H9 (cell line): Measurements from ENCODE around the gene ABCA4. TPM values are rescaled to one million over a fixed set of nuclear protein-coding genes. Genes with fewer than 3 reads are reported as not detected.

Experiments used
- DNase-seq: peaks from one replicate; pipeline ENCODE4 v3.0.0-alpha.2; 2017
- H2AFZ ChIP-seq: one replicate; pipeline ENCODE4 v1.6.1; 2013; ENCODE audit warnings: mild to moderate bottlenecking, low read length, control low read depth, moderate library complexity
- H2AK5ac ChIP-seq: 2 replicates; pipeline ENCODE4 v1.6.1; 2013; ENCODE audit warnings: low read length, control low read depth, mixed read lengths; ENCODE audit not compliant: insufficient read length
- H2BK120ac ChIP-seq: one replicate; pipeline ENCODE4 v1.6.1; 2013; ENCODE audit warnings: low read depth, mild to moderate bottlenecking, low read length, control low read depth, inconsistent platforms; ENCODE audit not compliant: poor library complexity, severe bottlenecking
- H2BK12ac ChIP-seq: 2 replicates; pipeline ENCODE4 v1.6.1; 2013; ENCODE audit warnings: low read length, control low read depth, mixed read lengths, low read depth; ENCODE audit not compliant: insufficient read length
- H2BK15ac ChIP-seq: 2 replicates; pipeline ENCODE4 v1.6.1; 2013; ENCODE audit warnings: low read depth, low read length, control low read depth
- H2BK20ac ChIP-seq: one replicate; pipeline ENCODE4 v1.6.1; 2013; ENCODE audit warnings: low read depth, mild to moderate bottlenecking, low read length, control low read depth, inconsistent platforms; ENCODE audit not compliant: poor library complexity, severe bottlenecking
- H2BK5ac ChIP-seq: 2 replicates; pipeline ENCODE4 v1.6.1; 2013; ENCODE audit warnings: low read length, control low read depth, mixed read lengths; ENCODE audit not compliant: insufficient read length
- H3K14ac ChIP-seq: 2 replicates; pipeline ENCODE4 v1.6.1; 2013; ENCODE audit warnings: low read length, control low read depth; ENCODE audit not compliant: insufficient read depth
- H3K18ac ChIP-seq: 2 replicates; pipeline ENCODE4 v1.6.1; 2013; ENCODE audit warnings: low read depth, mild to moderate bottlenecking, mixed read lengths, low read length, control low read depth; ENCODE audit not compliant: insufficient read length
- H3K23ac ChIP-seq: 2 replicates; pipeline ENCODE4 v1.6.1; 2013; ENCODE audit warnings: low read length, control low read depth, mixed read lengths, low read depth; ENCODE audit not compliant: insufficient read length
- H3K23me2 ChIP-seq: 2 replicates; pipeline ENCODE4 v1.6.1; 2013; ENCODE audit warnings: low read depth, mild to moderate bottlenecking, mixed read lengths, low read length, control low read depth; ENCODE audit not compliant: insufficient read length, poor library complexity, severe bottlenecking
- H3K27ac ChIP-seq: 2 replicates; pipeline ENCODE4 v1.5.1; 2013; ENCODE audit warnings: low read length, control low read depth, mixed read lengths, low read depth; ENCODE audit not compliant: insufficient read length
- H3K27me3 ChIP-seq: 2 replicates; pipeline ENCODE4 v1.6.1; 2013; ENCODE audit warnings: low read length, control low read depth, inconsistent platforms; ENCODE audit not compliant: insufficient read depth
- H3K4ac ChIP-seq: 2 replicates; pipeline ENCODE4 v1.6.1; 2013; ENCODE audit warnings: low read depth, mild to moderate bottlenecking, control low read depth, inconsistent platforms, low read length, moderate library complexity
- H3K4me1 ChIP-seq: 2 replicates; pipeline ENCODE4 v1.6.1; 2013; ENCODE audit warnings: low read length, control low read depth, inconsistent platforms; ENCODE audit not compliant: insufficient read depth
- H3K4me2 ChIP-seq: 2 replicates; pipeline ENCODE4 v1.6.1; 2013; ENCODE audit warnings: low read length, control low read depth, mixed read lengths; ENCODE audit not compliant: insufficient read length, insufficient read depth
- H3K56ac ChIP-seq: 2 replicates; pipeline ENCODE4 v1.6.1; 2013; ENCODE audit warnings: low read depth, mild to moderate bottlenecking, mixed read lengths, low read length, control low read depth; ENCODE audit not compliant: insufficient read length
- H3K79me1 ChIP-seq: 2 replicates; pipeline ENCODE4 v1.6.1; 2013; ENCODE audit warnings: low read depth, mild to moderate bottlenecking, moderate library complexity, low read length, control low read depth, inconsistent platforms; ENCODE audit not compliant: insufficient read depth, poor library complexity, severe bottlenecking
- H3K79me2 ChIP-seq: 2 replicates; pipeline ENCODE4 v1.6.1; 2013; ENCODE audit warnings: low read length, control low read depth, inconsistent platforms; ENCODE audit not compliant: insufficient read depth
- H3K9ac ChIP-seq: 2 replicates; pipeline ENCODE4 v1.6.1; 2013; ENCODE audit warnings: low read length, control low read depth, mixed read lengths; ENCODE audit not compliant: insufficient read length; ENCODE audit errors: extremely low read depth
- H3K9me3 ChIP-seq: one replicate; pipeline ENCODE4 v1.6.1; 2013; ENCODE audit warnings: low read depth, low read length, inconsistent platforms; ENCODE audit not compliant: control insufficient read depth
- H3T11ph ChIP-seq: one replicate; pipeline ENCODE4 v1.6.1; 2013; ENCODE audit warnings: mild to moderate bottlenecking, low read length, control low read depth, inconsistent platforms
- H4K20me1 ChIP-seq: one replicate; pipeline ENCODE4 v1.6.1; 2013; ENCODE audit not compliant: control insufficient read depth, insufficient read length, insufficient read depth
- H4K5ac ChIP-seq: 2 replicates; pipeline ENCODE4 v1.6.1; 2013; ENCODE audit warnings: low read depth, mild to moderate bottlenecking, mixed read lengths, low read length, control low read depth; ENCODE audit not compliant: insufficient read length
- H4K8ac ChIP-seq: replicated peaks from 2 replicates; pipeline ENCODE4 v1.6.1; 2013; ENCODE audit warnings: low read length, control low read depth, mixed read lengths, low read depth; ENCODE audit not compliant: insufficient read length
- H4K91ac ChIP-seq: 2 replicates; pipeline ENCODE4 v1.6.1; 2013; ENCODE audit warnings: low read depth, mild to moderate bottlenecking, moderate library complexity, mixed read lengths, low read length, control low read depth; ENCODE audit not compliant: insufficient read length
- H3K27ac Mint-ChIP-seq, 3 experiments: 2 replicates in 2 of 3; 3 replicates in 1 of 3; pipeline ENCODE4 v1.8.0; 2020 to 2021; ENCODE audit warnings: mixed read lengths in 3 of 3, mild to moderate bottlenecking in 1 of 3, moderate library complexity in 1 of 3
- H3K27me3 Mint-ChIP-seq: 2 replicates; pipeline ENCODE4 v1.8.0; 2021; ENCODE audit warnings: low read depth, mild to moderate bottlenecking, moderate library complexity, mixed read lengths
- H3K36me3 Mint-ChIP-seq, 3 experiments: 2 replicates in 2 of 3; 3 replicates in 1 of 3; pipeline ENCODE4 v1.8.0; 2020 to 2021; ENCODE audit warnings: low read depth in 3 of 3, mixed read lengths in 3 of 3; ENCODE audit not compliant: insufficient read depth in 1 of 3
- H3K4me1 Mint-ChIP-seq, 2 experiments: 2 replicates each; pipeline ENCODE4 v1.8.0; 2020; ENCODE audit warnings: mixed read lengths in 2 of 2
- H3K4me3 Mint-ChIP-seq, 2 experiments: 2 replicates in 1 of 2; 3 replicates in 1 of 2; pipeline ENCODE4 v1.8.0; 2020 to 2021; ENCODE audit warnings: mild to moderate bottlenecking in 2 of 2, mixed read lengths in 2 of 2, moderate library complexity in 1 of 2
- H3K9me3 Mint-ChIP-seq, 2 experiments: 2 replicates in 1 of 2; 3 replicates in 1 of 2; pipeline ENCODE4 v1.8.0; 2020; ENCODE audit warnings: mild to moderate bottlenecking in 2 of 2, mixed read lengths in 2 of 2, moderate library complexity in 1 of 2
- WGBS: extraction: QIAGEN DNeasy Blood & Tissue Kit; methylation state at CpG from one replicate; pipeline ENCODE4 v1.1.7; 2013; ENCODE audit warnings: missing lambda C conversion rate, low lambda C conversion rate, mixed read lengths; ENCODE audit not compliant: insufficient read length; ENCODE audit errors: extremely low coverage; 5-methylcytosine and 5-hydroxymethylcytosine counted together
- total RNA-seq: library from RNA; stranded (reverse); gene quantifications from 2 replicates; pipeline ENCODE4 v1.2.1, GENCODE V29; 2021
- TF ChIP-seq, protein P1 (sequence below): fragments of 200-600 bp; sonication (generic); conservative IDR thresholded peaks from 3 replicates; pipeline ENCODE4 v1.8.0; 2021; ENCODE audit warnings: antibody characterized with exemption, mild to moderate bottlenecking

Gene ABCA4
- total RNA-seq, 1 experiment from 2014 or later, result not detected

DNA sequence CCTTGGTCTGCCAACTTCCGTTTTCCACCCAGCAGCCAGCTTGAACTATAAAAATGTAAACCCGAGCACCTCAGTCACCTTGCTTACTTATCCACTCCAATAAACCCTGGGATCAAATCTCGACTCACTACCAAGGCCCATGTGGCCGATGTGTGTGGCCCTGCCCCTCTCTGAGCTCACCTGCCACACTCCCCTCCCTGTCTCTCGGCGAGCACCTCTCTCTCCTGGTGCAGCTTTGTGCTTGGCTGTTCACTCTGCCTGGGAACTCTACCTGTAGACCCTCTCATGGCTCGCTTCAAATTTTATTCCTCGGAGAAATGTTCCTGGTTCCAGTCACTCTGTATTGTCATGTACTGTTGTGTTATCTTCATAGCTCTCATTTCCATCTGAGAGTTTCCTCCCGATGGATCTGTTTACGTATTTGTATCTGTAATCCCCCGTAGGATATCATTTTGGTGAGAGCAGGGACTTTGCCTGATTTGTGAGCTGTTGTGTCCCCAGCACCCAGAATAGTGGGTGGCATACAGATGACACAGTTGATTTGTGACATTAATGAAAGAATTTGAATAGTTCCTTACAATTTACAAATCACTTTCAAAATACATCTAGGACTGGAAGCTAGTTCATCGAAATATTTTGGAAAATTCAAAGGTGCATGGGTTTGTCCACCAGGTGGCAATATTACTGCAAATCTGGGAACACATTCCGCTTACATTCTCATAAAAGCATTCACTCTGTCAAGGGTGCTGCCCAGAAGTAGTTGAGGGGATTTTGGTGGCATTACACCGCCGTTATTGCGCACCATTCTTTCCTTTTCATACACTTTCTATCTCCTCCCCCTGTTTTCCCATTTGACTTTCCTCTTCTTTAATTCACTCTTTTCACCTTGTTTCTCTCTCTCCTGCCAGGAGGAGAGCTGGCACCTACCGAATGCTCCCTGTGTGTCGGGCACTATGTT, 95.3 kb downstream of the ABCA4 start:
- no peaks in the 10 kb centered on the region for H3K4me1 ChIP-seq
- H4K5ac ChIP-seq, result no peak overlapping the region
- H2AFZ ChIP-seq, result no peak overlapping the region
- H3K18ac ChIP-seq, result no peak overlapping the region
- no peak overlapping the region for H3K9ac ChIP-seq
- no peak overlapping the region for H2BK20ac ChIP-seq
- no peak overlapping the region for H2AK5ac ChIP-seq
- no peak overlapping the region for H2BK12ac ChIP-seq
- no peak overlapping the region for H2BK120ac ChIP-seq
- no peak overlapping the region for H3K4ac ChIP-seq
- no CpG with 5 or more reads among the region's 18 CpGs for WGBS
- no peak overlapping the region for H3K56ac ChIP-seq
- no peaks in the 10 kb centered on the region for H3K23me2 ChIP-seq
- no peak overlapping the region for H3K27ac ChIP-seq
- H3K4me2 ChIP-seq, result no peak overlapping the region
- H3K4me3 Mint-ChIP-seq, result no peak overlapping the region
- H3K9me3 Mint-ChIP-seq, result no peaks in the 10 kb centered on the region
- no peak overlapping the region for H2BK15ac ChIP-seq
- H3K79me2 ChIP-seq, result no peaks in the 10 kb centered on the region
- H3K27me3 ChIP-seq, result no peaks in the 10 kb centered on the region; the same call in 1 of the 2 replicates
- H3T11ph ChIP-seq, result no peak overlapping the region
- no peak overlapping the region for H4K8ac ChIP-seq
- peaks cover 11 to 18% of the 10 kb centered on the region in 2 experiments for H3K4me1 Mint-ChIP-seq
- no peak overlapping the region for H2BK5ac ChIP-seq
- no peak overlapping the region for H4K91ac ChIP-seq
- no peak overlapping the region for H3K23ac ChIP-seq
- peaks cover 3% of the 10 kb centered on the region; the same call in 1 of the 2 replicates for H3K27me3 Mint-ChIP-seq
- no peaks in the 10 kb centered on the region for H4K20me1 ChIP-seq
- H3K36me3 Mint-ChIP-seq, result no peaks in the 10 kb centered on the region
- peak overlapping the region in 1 of 3 experiments; percentile 24; a peak in 2 of 7 replicates for H3K27ac Mint-ChIP-seq
- DNase-seq, result no peak
- H3K14ac ChIP-seq, result no peak overlapping the region; the same call in 1 of the 2 replicates
- TF ChIP-seq, protein P1, sequence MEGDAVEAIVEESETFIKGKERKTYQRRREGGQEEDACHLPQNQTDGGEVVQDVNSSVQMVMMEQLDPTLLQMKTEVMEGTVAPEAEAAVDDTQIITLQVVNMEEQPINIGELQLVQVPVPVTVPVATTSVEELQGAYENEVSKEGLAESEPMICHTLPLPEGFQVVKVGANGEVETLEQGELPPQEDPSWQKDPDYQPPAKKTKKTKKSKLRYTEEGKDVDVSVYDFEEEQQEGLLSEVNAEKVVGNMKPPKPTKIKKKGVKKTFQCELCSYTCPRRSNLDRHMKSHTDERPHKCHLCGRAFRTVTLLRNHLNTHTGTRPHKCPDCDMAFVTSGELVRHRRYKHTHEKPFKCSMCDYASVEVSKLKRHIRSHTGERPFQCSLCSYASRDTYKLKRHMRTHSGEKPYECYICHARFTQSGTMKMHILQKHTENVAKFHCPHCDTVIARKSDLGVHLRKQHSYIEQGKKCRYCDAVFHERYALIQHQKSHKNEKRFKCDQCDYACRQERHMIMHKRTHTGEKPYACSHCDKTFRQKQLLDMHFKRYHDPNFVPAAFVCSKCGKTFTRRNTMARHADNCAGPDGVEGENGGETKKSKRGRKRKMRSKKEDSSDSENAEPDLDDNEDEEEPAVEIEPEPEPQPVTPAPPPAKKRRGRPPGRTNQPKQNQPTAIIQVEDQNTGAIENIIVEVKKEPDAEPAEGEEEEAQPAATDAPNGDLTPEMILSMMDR, result peak; percentile 82
- H3K9me3 ChIP-seq, result no peaks in the 10 kb centered on the region
- H3K79me1 ChIP-seq, result no peaks in the 10 kb centered on the region
